ENCODE measurements around the gene KCNQ1. TPM values are rescaled to one million over a fixed set of nuclear protein-coding genes. Genes with fewer than 3 reads are reported as not detected.

Gene KCNQ1
- total and polyA plus RNA-seq, 2 of the 13 experiments (the other 11 are each of a cell fraction or from before 2014, with no cell fraction given), result 0.02 to 0.08 TPM

DNA sequence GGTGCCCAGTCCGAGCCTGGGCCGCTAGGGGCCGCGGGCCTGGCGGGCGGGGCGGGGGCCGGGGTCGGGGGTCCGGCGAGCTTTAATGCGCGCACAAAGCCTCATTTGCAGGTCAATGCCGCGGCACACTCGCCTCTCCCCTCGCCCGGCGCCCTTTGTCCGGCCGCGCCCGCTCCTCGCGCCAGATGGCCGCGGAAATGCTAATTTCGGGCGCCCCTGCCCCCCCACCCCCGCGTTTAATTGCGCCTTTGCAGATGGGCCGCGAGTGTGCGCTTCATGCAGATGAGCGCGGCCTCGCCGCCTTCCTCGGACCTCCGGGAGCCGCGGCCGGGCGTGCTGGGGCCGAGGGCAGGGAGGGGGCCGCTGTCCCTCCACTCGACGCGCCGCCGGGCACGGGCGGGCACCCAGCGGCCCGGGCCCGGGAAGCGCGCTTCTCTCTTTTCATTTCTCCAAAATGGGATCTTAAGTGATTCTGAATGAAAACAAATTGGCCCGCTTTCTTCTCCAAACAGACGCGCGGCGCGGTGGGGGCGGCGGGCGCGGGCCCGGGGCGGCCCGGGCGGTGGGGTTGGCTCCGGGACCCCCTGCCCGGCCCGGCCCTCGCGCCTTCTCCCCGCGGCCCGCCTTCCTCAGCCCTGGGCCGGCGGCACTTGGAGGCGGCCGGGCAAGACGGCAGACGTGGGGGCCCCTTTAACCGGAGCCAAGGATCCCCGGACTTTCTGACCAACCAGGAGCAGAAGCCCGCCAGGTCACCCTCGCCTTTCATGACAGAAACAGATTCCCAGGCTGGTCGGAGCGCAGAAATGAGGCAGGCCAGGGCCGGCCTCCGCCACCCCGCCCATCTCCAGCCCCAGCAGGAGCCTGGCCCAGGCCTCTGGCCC, 417.8 kb downstream of the KCNQ1 start:
- Histone ChIP-seq H3K4me3 (replicated peaks in 1 of 3; ENCODE audit: insufficient read depth in 1 of 3, low read depth in 2 of 3, low read length in 3 of 3) (no peak overlapping the region), H3K9me3 (ENCODE audit: low read length) (no peaks in the 10 kb centered on the region), H3K4me1 (ENCODE audit: insufficient read depth, low read length) (peaks cover 16% of the 10 kb centered on the region), H3K4me2 (ENCODE audit: low read depth, low read length) (no peak overlapping the region), H3K36me3 (replicated peaks in 1 of 2; ENCODE audit: control insufficient read depth in 1 of 2, insufficient read depth in 2 of 2, low read length in 2 of 2) (no peaks in the 10 kb centered on the region), H3K27me3 (ENCODE audit: control insufficient read depth in 1 of 2, insufficient read depth in 2 of 2, low read length in 2 of 2) (peaks cover 9 to 45% of the 10 kb centered on the region in 2 experiments; a peak in 4 of 5 replicates), H3K79me2 (ENCODE audit: insufficient read depth, low read length) (no peaks in the 10 kb centered on the region), H2AFZ (ENCODE audit: low read length) (no peak overlapping the region), H4K20me1 (ENCODE audit: insufficient read depth, low read length) (0 out of 2 replicates have a peak, but pooled peaks cover 4% of the 10 kb centered on the region), H3K27ac (ENCODE audit: extremely low read length, insufficient read depth, low read length) (no peak overlapping the region), H3K9ac (ENCODE audit: insufficient read depth, low read depth, low read length) (no peak overlapping the region)
- DNase-seq (ENCODE audit: low spot score), result no peak
- TF ChIP-seq CEBPB (IDR thresholded peaks at IDR 0.05; ENCODE audit: borderline replicate concordance, low read depth, low read length) (no peak), BRCA1 (CRISPR knock-in tag; IDR thresholded peaks at IDR 0.05) (no peak), ZSCAN22 (CRISPR knock-in tag; IDR thresholded peaks at IDR 0.05) (no peak), GZF1 (CRISPR knock-in tag; IDR thresholded peaks at IDR 0.05) (no peak), MYNN (CRISPR knock-in tag; IDR thresholded peaks at IDR 0.05; ENCODE audit: low read depth) (no peak), RFX3 (CRISPR knock-in tag; IDR thresholded peaks at IDR 0.05) (no peak), SMARCE1 (IDR thresholded peaks at IDR 0.05; ENCODE audit: borderline replicate concordance) (no peak), RXRA (CRISPR knock-in tag; IDR thresholded peaks at IDR 0.05) (no peak), TRIM24 (CRISPR knock-in tag; IDR thresholded peaks at IDR 0.05) (no peak), TCF12 (IDR thresholded peaks at IDR 0.05) (no peak), TCF12 (CRISPR knock-in tag; IDR thresholded peaks at IDR 0.05) (no peak), PHF8 (CRISPR knock-in tag; IDR thresholded peaks at IDR 0.05) (no peak), ZNF235 (CRISPR knock-in tag; IDR thresholded peaks at IDR 0.05; ENCODE audit: borderline replicate concordance) (no peak), ZEB1 (IDR thresholded peaks at IDR 0.05; ENCODE audit: insufficient replicate concordance, low read depth) (no peak), KLF12 (CRISPR knock-in tag; IDR thresholded peaks at IDR 0.05; ENCODE audit: borderline replicate concordance) (no peak), BCL6 (CRISPR knock-in tag; IDR thresholded peaks at IDR 0.05) (no peak), SETDB1 (CRISPR knock-in tag; IDR thresholded peaks at IDR 0.05; ENCODE audit: borderline replicate concordance) (no peak), ZMYM3 (CRISPR knock-in tag; IDR thresholded peaks at IDR 0.05) (no peak)
- TF ChIP-seq, protein P1, sequence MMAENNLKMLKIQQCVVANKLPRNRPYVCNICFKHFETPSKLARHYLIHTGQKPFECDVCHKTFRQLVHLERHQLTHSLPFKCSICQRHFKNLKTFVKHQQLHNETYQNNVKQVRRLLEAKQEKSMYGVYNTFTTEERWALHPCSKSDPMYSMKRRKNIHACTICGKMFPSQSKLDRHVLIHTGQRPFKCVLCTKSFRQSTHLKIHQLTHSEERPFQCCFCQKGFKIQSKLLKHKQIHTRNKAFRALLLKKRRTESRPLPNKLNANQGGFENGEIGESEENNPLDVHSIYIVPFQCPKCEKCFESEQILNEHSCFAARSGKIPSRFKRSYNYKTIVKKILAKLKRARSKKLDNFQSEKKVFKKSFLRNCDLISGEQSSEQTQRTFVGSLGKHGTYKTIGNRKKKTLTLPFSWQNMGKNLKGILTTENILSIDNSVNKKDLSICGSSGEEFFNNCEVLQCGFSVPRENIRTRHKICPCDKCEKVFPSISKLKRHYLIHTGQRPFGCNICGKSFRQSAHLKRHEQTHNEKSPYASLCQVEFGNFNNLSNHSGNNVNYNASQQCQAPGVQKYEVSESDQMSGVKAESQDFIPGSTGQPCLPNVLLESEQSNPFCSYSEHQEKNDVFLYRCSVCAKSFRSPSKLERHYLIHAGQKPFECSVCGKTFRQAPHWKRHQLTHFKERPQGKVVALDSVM (CRISPR knock-in tag; IDR thresholded peaks at IDR 0.05), result no peak
- TF ChIP-seq, protein P2, sequence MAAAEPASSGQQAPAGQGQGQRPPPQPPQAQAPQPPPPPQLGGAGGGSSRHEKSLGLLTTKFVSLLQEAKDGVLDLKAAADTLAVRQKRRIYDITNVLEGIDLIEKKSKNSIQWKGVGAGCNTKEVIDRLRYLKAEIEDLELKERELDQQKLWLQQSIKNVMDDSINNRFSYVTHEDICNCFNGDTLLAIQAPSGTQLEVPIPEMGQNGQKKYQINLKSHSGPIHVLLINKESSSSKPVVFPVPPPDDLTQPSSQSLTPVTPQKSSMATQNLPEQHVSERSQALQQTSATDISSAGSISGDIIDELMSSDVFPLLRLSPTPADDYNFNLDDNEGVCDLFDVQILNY (CRISPR knock-in tag; conservative IDR thresholded peaks at IDR 0.05), result no peak
- TF ChIP-seq, protein P3, sequence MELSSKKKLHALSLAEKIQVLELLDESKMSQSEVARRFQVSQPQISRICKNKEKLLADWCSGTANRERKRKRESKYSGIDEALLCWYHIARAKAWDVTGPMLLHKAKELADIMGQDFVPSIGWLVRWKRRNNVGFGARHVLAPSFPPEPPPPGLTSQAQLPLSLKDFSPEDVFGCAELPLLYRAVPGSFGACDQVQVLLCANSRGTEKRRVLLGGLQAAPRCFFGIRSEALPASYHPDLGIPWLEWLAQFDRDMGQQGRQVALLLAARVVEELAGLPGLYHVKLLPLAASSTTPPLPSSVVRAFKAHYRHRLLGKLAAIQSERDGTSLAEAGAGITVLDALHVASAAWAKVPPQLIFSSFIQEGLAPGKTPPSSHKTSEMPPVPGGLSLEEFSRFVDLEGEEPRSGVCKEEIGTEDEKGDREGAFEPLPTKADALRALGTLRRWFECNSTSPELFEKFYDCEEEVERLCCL (CRISPR knock-in tag; IDR thresholded peaks at IDR 0.05; ENCODE audit: borderline replicate concordance), result no peak
- CTCF ChIA-PET (ENCODE audit: low intra/inter-chr PET ratio, low total read pairs), result no interaction called here
- 77% methylated on average over 78 of the region's 96 CpGs for WGBS (ENCODE audit: low lambda C conversion rate)
- POLR2A ChIA-PET, result no interaction called here
- no peak for FAIRE-seq
- in situ Hi-C loops (cut with HindIII; ENCODE audit: extremely low pct_ligation_motif_present, low pct_unique_long_range_greater_than_20kb), result no loop called here
- intact Hi-C loops (cut with micrococcal nuclease; ENCODE audit: unreplicated experiment), result no loop called here
- no TSS peak for BruUV-seq (replicated peaks)
- no peak for ATAC-seq

Measured in HepG2 (cell line).